HG02870 (cell line): ENCODE results near the gene MESD.

Source experiments
- ATAC-seq: cut with Tn5 transposase; IDR thresholded peaks from one replicate; pipeline ENCODE4 v1.9.1; 2021; ENCODE audit warnings: mild to moderate bottlenecking, moderate library complexity; ENCODE audit not compliant: unreplicated experiment

The MESD gene

GRCh38 chr15:80992006-80992405 lies 2.4 kb upstream of the MESD start:
- ATAC-seq, result no peak

- ATAC-seq, result no peak
Measured at GRCh38 chr15:80991421-80991820, 1.8 kb upstream of the MESD start.

GRCh38 chr15:80990955-80991354 lies 1.3 kb upstream of the MESD start:
- no peak for ATAC-seq

- ATAC-seq, result peak; percentile 3
Measured at GRCh38 chr15:80989081-80989517, 520 bp downstream of the MESD start.

GRCh38 chr15:80988148-80988796 lies 1.3 kb downstream of the MESD start:
- no peak for ATAC-seq

GRCh38 chr15:80986487-80986886 lies 3.1 kb downstream of the MESD start:
- ATAC-seq, result no peak

- no peak for ATAC-seq
Measured at GRCh38 chr15:80985981-80986380, 3.6 kb downstream of the MESD start.

GRCh38 chr15:80984856-80985255 lies 4.8 kb downstream of the MESD start:
- no peak for ATAC-seq

GRCh38 chr15:80982839-80983238 lies 6.8 kb downstream of the MESD start:
- no peak for ATAC-seq

- ATAC-seq, result no peak
Measured at GRCh38 chr15:80982205-80982604, 7.4 kb downstream of the MESD start.

- no peak for ATAC-seq
Measured at GRCh38 chr15:80979538-80980200, 9.9 kb downstream of the MESD start.

GRCh38 chr15:80978685-80979329 lies 10.8 kb downstream of the MESD start:
- ATAC-seq, result no peak

- no peak for ATAC-seq
Measured at GRCh38 chr15:80977627-80978036, 12.0 kb downstream of the MESD start.

GRCh38 chr15:80976851-80977250 lies 12.8 kb downstream of the MESD start:
- ATAC-seq, result no peak

GRCh38 chr15:80974914-80975313 lies 14.7 kb downstream of the MESD start:
- ATAC-seq, result no peak

GRCh38 chr15:80972276-80972675 lies 17.3 kb downstream of the MESD start:
- ATAC-seq, result no peak

- no peak for ATAC-seq
Measured at GRCh38 chr15:80971143-80971542, 18.5 kb downstream of the MESD start.

- no peak for ATAC-seq
Measured at GRCh38 chr15:80970658-80971057, 19.0 kb downstream of the MESD start.

- no peak for ATAC-seq
Measured at GRCh38 chr15:80970018-80970657, 19.5 kb downstream of the MESD start.

GRCh38 chr15:80969316-80969715 lies 20.3 kb downstream of the MESD start:
- ATAC-seq, result no peak

GRCh38 chr15:80967991-80968510 lies 21.6 kb downstream of the MESD start:
- ATAC-seq, result no peak
